GM23338 (cell line): ENCODE measurements around the gene MRAS.

ENCODE experiments used
- EZH2 ChIP-seq: fragments of 200-600 bp; sonication (generic); IDR thresholded peaks from one replicate; pipeline ENCODE4 v1.8.0; 2017; ENCODE audit warnings: antibody characterized with exemption, mild to moderate bottlenecking, low read depth; ENCODE audit not compliant: unreplicated experiment
- EZH2phosphoT487 ChIP-seq: fragments of 200-600 bp; sonication (generic); IDR thresholded peaks from one replicate; pipeline ENCODE4 v1.8.1; 2018; ENCODE audit warnings: antibody characterized with exemption; ENCODE audit not compliant: unreplicated experiment
- JUNB ChIP-seq: IDR thresholded peaks from one replicate; pipeline ENCODE4 v1.6.1; 2016; ENCODE audit warnings: antibody characterized with exemption; ENCODE audit not compliant: unreplicated experiment
- NANOG ChIP-seq: IDR thresholded peaks from 2 replicates; pipeline ENCODE4 v1.6.1; 2016; ENCODE audit warnings: antibody characterized with exemption, borderline replicate concordance
- POLR2AphosphoS5 ChIP-seq: IDR thresholded peaks from 2 replicates; pipeline ENCODE4 v1.6.1; 2016; ENCODE audit warnings: antibody characterized with exemption, low read depth
- TF ChIP-seq, protein P1 (sequence below), 2 experiments: fragments of 200-600 bp in 1 of 2; sonication (generic) in 1 of 2; conservative IDR thresholded peaks; 2 replicates each; pipeline versions ENCODE4 v1.5.1 to v1.6.1; 2016 to 2017; ENCODE audit warnings: antibody characterized with exemption in 2 of 2, low read depth in 2 of 2, mild to moderate bottlenecking in 2 of 2, moderate library complexity in 1 of 2
- TF ChIP-seq, protein P2 (sequence below): IDR thresholded peaks from one replicate; pipeline ENCODE4 v1.6.1; 2018; ENCODE audit warnings: antibody characterized with exemption; ENCODE audit not compliant: unreplicated experiment
- TF ChIP-seq, protein P3 (sequence below): fragments of 250-450 bp; sonication (Bioruptor Pico); IDR thresholded peaks from 2 replicates; pipeline ENCODE4 v1.5.0; 2020; ENCODE audit warnings: mild to moderate bottlenecking, moderate library complexity

DNA sequence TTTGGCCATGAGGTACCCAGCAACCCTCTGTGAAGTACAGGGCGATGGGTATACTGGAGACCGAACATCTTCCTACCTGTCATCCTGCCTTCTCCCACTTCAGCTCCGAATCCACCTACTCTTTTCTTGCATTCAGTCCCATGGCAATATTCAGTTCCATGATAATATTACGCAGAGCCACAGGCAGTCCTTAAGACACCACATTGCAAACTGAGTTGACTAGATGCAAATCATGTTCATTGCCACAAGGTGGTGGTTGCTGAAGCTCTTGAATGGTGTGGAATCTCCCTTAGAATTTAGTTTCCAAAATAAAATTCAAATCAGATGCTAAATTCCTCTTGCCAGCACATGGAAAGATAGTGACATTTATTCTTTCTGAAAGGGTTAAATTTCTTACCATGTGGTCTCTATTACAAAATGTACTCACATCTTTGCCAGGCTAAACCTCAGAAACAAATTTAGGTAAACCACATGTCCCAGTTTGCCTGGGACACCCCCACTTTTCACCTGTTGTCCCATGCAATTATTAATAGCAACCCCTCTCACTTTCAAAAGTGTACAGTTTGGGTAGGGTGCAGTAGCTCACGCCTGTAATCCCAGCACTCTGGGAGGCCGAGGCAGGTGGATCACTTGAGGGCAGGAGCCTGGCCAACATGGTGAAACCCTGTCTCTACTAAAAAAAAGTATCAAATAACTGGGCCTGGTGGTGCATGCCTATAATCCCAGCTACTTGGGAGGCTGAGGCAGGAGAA is 17.1 kb upstream of the MRAS start:
- TF ChIP-seq, protein P1, sequence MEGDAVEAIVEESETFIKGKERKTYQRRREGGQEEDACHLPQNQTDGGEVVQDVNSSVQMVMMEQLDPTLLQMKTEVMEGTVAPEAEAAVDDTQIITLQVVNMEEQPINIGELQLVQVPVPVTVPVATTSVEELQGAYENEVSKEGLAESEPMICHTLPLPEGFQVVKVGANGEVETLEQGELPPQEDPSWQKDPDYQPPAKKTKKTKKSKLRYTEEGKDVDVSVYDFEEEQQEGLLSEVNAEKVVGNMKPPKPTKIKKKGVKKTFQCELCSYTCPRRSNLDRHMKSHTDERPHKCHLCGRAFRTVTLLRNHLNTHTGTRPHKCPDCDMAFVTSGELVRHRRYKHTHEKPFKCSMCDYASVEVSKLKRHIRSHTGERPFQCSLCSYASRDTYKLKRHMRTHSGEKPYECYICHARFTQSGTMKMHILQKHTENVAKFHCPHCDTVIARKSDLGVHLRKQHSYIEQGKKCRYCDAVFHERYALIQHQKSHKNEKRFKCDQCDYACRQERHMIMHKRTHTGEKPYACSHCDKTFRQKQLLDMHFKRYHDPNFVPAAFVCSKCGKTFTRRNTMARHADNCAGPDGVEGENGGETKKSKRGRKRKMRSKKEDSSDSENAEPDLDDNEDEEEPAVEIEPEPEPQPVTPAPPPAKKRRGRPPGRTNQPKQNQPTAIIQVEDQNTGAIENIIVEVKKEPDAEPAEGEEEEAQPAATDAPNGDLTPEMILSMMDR (conservative IDR thresholded peaks at IDR 0.05; ENCODE audit: low read depth in 2 of 2), result peak; percentile 35 to 39
- no peak for TF ChIP-seq EZH2
- no peak for TF ChIP-seq JUNB
- TF ChIP-seq, protein P2, sequence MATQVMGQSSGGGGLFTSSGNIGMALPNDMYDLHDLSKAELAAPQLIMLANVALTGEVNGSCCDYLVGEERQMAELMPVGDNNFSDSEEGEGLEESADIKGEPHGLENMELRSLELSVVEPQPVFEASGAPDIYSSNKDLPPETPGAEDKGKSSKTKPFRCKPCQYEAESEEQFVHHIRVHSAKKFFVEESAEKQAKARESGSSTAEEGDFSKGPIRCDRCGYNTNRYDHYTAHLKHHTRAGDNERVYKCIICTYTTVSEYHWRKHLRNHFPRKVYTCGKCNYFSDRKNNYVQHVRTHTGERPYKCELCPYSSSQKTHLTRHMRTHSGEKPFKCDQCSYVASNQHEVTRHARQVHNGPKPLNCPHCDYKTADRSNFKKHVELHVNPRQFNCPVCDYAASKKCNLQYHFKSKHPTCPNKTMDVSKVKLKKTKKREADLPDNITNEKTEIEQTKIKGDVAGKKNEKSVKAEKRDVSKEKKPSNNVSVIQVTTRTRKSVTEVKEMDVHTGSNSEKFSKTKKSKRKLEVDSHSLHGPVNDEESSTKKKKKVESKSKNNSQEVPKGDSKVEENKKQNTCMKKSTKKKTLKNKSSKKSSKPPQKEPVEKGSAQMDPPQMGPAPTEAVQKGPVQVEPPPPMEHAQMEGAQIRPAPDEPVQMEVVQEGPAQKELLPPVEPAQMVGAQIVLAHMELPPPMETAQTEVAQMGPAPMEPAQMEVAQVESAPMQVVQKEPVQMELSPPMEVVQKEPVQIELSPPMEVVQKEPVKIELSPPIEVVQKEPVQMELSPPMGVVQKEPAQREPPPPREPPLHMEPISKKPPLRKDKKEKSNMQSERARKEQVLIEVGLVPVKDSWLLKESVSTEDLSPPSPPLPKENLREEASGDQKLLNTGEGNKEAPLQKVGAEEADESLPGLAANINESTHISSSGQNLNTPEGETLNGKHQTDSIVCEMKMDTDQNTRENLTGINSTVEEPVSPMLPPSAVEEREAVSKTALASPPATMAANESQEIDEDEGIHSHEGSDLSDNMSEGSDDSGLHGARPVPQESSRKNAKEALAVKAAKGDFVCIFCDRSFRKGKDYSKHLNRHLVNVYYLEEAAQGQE, result no peak
- TF ChIP-seq POLR2AphosphoS5, result no peak
- TF ChIP-seq EZH2phosphoT487, result no peak
- no peak for TF ChIP-seq NANOG
- TF ChIP-seq, protein P3, sequence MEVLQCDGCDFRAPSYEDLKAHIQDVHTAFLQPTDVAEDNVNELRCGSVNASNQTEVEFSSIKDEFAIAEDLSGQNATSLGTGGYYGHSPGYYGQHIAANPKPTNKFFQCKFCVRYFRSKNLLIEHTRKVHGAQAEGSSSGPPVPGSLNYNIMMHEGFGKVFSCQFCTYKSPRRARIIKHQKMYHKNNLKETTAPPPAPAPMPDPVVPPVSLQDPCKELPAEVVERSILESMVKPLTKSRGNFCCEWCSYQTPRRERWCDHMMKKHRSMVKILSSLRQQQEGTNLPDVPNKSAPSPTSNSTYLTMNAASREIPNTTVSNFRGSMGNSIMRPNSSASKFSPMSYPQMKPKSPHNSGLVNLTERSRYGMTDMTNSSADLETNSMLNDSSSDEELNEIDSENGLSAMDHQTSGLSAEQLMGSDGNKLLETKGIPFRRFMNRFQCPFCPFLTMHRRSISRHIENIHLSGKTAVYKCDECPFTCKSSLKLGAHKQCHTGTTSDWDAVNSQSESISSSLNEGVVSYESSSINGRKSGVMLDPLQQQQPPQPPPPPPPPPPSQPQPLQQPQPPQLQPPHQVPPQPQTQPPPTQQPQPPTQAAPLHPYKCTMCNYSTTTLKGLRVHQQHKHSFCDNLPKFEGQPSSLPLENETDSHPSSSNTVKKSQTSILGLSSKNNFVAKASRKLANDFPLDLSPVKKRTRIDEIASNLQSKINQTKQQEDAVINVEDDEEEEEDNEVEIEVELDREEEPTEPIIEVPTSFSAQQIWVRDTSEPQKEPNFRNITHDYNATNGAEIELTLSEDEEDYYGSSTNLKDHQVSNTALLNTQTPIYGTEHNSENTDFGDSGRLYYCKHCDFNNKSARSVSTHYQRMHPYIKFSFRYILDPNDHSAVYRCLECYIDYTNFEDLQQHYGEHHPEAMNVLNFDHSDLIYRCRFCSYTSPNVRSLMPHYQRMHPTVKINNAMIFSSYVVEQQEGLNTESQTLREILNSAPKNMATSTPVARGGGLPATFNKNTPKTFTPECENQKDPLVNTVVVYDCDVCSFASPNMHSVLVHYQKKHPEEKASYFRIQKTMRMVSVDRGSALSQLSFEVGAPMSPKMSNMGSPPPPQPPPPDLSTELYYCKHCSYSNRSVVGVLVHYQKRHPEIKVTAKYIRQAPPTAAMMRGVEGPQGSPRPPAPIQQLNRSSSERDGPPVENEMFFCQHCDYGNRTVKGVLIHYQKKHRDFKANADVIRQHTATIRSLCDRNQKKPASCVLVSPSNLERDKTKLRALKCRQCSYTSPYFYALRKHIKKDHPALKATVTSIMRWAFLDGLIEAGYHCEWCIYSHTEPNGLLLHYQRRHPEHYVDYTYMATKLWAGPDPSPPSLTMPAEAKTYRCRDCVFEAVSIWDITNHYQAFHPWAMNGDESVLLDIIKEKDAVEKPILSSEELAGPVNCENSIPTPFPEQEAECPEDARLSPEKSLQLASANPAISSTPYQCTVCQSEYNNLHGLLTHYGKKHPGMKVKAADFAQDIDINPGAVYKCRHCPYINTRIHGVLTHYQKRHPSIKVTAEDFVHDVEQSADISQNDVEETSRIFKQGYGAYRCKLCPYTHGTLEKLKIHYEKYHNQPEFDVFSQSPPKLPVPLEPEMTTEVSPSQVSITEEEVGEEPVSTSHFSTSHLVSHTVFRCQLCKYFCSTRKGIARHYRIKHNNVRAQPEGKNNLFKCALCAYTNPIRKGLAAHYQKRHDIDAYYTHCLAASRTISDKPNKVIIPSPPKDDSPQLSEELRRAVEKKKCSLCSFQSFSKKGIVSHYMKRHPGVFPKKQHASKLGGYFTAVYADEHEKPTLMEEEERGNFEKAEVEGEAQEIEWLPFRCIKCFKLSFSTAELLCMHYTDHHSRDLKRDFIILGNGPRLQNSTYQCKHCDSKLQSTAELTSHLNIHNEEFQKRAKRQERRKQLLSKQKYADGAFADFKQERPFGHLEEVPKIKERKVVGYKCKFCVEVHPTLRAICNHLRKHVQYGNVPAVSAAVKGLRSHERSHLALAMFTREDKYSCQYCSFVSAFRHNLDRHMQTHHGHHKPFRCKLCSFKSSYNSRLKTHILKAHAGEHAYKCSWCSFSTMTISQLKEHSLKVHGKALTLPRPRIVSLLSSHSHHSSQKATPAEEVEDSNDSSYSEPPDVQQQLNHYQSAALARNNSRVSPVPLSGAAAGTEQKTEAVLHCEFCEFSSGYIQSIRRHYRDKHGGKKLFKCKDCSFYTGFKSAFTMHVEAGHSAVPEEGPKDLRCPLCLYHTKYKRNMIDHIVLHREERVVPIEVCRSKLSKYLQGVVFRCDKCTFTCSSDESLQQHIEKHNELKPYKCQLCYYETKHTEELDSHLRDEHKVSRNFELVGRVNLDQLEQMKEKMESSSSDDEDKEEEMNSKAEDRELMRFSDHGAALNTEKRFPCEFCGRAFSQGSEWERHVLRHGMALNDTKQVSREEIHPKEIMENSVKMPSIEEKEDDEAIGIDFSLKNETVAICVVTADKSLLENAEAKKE (CRISPR knock-in tag), result no peak
